Testis (tissue), 3 donors: ENCODE results near the gene BCL11B. TPM values are rescaled to one million over a fixed set of nuclear protein-coding genes. Genes with fewer than 3 reads are reported as not detected.

Experiments used
- DNase-seq: peaks from one replicate; pipeline ENCODE4 v3.0.0-alpha.2; 2019
- H3K27ac ChIP-seq, 2 donors: fragments of 200-600 bp; sonication (generic); one replicate each; pipeline ENCODE4 v1.5.1; 2019
- H3K27me3 ChIP-seq: fragments of 200-600 bp; sonication (generic); one replicate; pipeline ENCODE4 v1.5.1; 2019
- H3K36me3 ChIP-seq: fragments of 200-600 bp; sonication (generic); one replicate; pipeline ENCODE4 v1.5.1; 2017; ENCODE audit warnings: low read depth; ENCODE audit errors: missing control alignments
- H3K4me1 ChIP-seq: fragments of 200-600 bp; sonication (generic); one replicate; pipeline ENCODE4 v1.5.1; 2019
- H3K4me3 ChIP-seq, 2 donors: fragments of 200-600 bp; sonication (generic); one replicate each; pipeline ENCODE4 v1.5.1; 2017 to 2019
- H3K9me3 ChIP-seq: fragments of 200-600 bp; sonication (generic); one replicate; pipeline ENCODE4 v1.5.1; 2017
- POLR2A ChIP-seq: fragments of 450-650 bp; IDR thresholded peaks from one replicate; pipeline ENCODE4 v1.6.1; 2017; ENCODE audit warnings: antibody characterized with exemption, mild to moderate bottlenecking, moderate library complexity
- WGBS, 2 donors: methylation state at CpG; one replicate each; pipeline ENCODE4 v1.1.5; 2018; 5-methylcytosine and 5-hydroxymethylcytosine counted together
- intact Hi-C: fragments of 100-400 bp; cut with DNase I; formaldehyde crosslinking; loops from one replicate; pipeline ENCODE4 v1.15.1; 2023; ENCODE audit warnings: low total_unique reads
- polyA plus RNA-seq: library from polyadenylated mRNA; stranded (reverse); fragments of 350-450 nt; fragmentation: Illumina TruSeq; extraction: RNeasy Lipid Tissue Mini Kit (QIAGEN cat#74804); gene quantifications from one replicate; pipeline ENCODE4 v1.2.3, GENCODE V29; 2014; ENCODE audit warnings: low read depth, low replicate concordance; ENCODE audit not compliant: insufficient read depth
- total RNA-seq, 2 donors: library from RNA; depleted of rRNA; stranded (reverse); fragments of >200 nt; gene quantifications; one replicate each; pipeline ENCODE4 v1.2.3, GENCODE V29; 2016
- TF ChIP-seq, protein P1 (sequence below), 3 experiments: fragments of 450-650 bp in 2 of 3; fragments of 200-600 bp in 1 of 3; sonication (generic) in 1 of 3; IDR thresholded peaks; one replicate each; pipeline ENCODE4 v1.5.1; 2016 to 2019; ENCODE audit warnings: antibody characterized with exemption in 3 of 3, mild to moderate bottlenecking in 2 of 3, moderate library complexity in 1 of 3

The BCL11B gene
- total and polyA plus RNA-seq, 3 donors from 2014 or later = 0.96 to 4.7 (median 4.4) TPM

DNA sequence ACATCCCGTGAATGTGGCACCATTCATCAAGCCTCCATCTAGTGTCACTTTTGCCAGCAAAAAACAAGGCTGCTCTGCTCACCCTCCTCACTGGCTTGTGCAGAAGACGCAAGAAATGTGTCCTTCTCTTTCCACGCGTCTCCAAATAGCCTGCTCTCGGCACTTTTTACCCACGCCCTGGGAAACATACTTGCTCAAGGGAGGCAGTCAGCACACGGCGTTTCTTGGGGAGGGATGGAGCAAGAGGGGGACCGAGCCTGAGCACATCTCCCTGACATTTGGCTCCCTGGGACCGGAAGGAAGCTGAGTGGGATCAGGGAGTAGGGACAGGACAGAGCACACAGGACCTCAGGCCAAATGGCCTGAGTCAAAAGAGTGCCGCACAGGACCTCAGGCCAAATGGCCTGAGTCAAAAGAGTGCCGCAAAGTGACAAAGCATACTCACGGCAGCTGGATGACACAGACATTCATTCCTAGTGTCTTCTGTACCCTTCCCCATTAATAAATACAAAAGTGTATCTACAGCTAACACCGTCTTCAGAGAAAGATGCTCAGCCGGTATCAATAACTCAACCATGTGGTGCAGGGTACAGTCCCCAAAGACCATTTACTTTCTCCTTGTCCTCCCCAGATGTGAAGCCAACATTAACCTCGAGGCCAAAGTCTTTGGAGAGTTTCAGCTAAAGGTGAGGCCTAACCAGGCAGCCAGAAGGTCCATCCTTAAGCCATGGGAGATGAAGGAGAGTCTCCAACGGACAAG, 7.1 kb downstream of the BCL11B start:
- Histone ChIP-seq H3K4me3 (no peak overlapping the region), H3K27me3 (no peaks in the 10 kb centered on the region), H3K27ac (no peak overlapping the region), H3K4me1 (no peaks in the 10 kb centered on the region), H3K9me3 (no peaks in the 10 kb centered on the region), H3K36me3 (no peaks in the 10 kb centered on the region)
- no peak for DNase-seq
- intact Hi-C loops = no loop called here
- TF ChIP-seq, protein P1, sequence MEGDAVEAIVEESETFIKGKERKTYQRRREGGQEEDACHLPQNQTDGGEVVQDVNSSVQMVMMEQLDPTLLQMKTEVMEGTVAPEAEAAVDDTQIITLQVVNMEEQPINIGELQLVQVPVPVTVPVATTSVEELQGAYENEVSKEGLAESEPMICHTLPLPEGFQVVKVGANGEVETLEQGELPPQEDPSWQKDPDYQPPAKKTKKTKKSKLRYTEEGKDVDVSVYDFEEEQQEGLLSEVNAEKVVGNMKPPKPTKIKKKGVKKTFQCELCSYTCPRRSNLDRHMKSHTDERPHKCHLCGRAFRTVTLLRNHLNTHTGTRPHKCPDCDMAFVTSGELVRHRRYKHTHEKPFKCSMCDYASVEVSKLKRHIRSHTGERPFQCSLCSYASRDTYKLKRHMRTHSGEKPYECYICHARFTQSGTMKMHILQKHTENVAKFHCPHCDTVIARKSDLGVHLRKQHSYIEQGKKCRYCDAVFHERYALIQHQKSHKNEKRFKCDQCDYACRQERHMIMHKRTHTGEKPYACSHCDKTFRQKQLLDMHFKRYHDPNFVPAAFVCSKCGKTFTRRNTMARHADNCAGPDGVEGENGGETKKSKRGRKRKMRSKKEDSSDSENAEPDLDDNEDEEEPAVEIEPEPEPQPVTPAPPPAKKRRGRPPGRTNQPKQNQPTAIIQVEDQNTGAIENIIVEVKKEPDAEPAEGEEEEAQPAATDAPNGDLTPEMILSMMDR (IDR thresholded peaks at IDR 0.05) = no peak
- no peak for TF ChIP-seq POLR2A
- WGBS, 2 donors = 83 to 84% methylated on average over 17 of the region's 17 CpGs

DNA sequence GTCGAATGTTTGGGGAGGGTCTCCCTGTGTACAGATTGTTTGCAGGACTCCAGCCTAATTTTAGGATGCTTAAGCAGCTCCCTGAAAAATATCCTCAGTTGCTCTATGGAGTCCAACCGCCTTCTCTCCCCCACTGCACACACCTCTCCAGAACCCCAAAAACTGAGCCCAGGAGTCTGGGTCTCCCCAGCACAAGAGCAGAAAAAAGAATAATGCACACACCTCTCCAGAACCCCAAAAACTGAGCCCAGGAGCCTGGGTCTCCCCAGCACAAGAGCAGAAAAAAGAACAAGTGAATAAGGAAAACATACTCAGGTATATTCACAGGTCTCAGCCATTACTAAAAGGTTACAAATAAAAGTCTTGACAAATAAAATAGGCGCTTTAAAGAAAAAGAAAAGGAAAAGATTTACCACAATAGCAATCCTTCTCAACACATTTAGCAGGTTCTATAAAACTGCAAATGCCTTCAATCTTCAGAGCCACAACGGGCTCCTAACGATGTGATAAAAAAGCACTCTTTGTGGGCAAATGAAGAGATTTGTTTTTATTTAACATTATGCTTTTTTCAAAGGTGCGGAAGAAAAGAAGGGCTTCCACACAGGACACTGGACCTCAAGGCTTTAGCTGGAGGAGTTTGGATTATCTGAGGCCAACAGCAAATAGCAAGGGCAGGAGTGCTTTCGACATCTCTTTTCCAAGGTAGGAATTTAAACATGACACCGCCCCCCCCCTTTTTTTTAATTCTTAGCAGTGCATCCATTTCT, 8.2 kb downstream of the BCL11B start:
- WGBS, 2 donors = 80 to 88% methylated on average over 8 of the region's 8 CpGs
- intact Hi-C loops = no loop called here

DNA sequence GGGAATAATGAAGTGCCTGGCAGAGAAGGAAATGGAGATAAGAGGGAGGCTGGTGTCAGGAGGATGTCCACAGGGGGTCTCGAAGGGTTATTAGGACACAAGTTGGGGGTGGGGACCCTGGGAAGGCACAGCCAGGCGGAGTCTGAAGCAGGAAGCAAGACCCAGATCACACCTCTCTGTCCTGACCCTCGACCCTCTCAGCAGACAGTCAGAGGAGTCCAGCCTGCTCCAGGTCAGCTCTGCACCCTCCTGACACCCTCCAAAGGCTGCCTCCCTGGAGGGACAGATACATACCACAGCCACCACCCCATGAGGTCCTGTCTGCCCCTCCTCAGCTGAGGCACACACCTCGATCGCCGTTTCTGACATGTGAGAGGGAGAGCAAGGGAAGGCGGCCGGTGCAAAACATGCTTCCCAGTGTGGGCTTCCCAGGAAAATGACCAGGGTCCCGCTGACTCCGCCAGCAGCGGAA, 9.0 kb downstream of the BCL11B start:
- 62 to 77% methylated on average over 10 to 11 of the region's 11 CpGs for WGBS, 2 donors
- H3K9me3 ChIP-seq = no peaks in the 10 kb centered on the region
- no peak for DNase-seq
- H3K27me3 ChIP-seq = no peaks in the 10 kb centered on the region
- no peak for TF ChIP-seq POLR2A
- TF ChIP-seq, protein P1 (IDR thresholded peaks at IDR 0.05) = no peak
- intact Hi-C loops = no loop called here
- no peaks in the 10 kb centered on the region for H3K4me1 ChIP-seq
- no peak overlapping the region for H3K27ac ChIP-seq
- H3K36me3 ChIP-seq = no peaks in the 10 kb centered on the region
- H3K4me3 ChIP-seq = no peak overlapping the region

More for the DNA sequence above, 8.2 kb downstream of the BCL11B start:
- no peaks in the 10 kb centered on the region for H3K4me1 ChIP-seq
- H3K9me3 ChIP-seq = no peaks in the 10 kb centered on the region
- H3K27me3 ChIP-seq = no peaks in the 10 kb centered on the region
- no peak for DNase-seq
- H3K36me3 ChIP-seq = no peaks in the 10 kb centered on the region
- TF ChIP-seq, protein P1 (IDR thresholded peaks at IDR 0.05) = no peak
- no peak for TF ChIP-seq POLR2A
- no peak overlapping the region for H3K27ac ChIP-seq
- no peak overlapping the region for H3K4me3 ChIP-seq

DNA sequence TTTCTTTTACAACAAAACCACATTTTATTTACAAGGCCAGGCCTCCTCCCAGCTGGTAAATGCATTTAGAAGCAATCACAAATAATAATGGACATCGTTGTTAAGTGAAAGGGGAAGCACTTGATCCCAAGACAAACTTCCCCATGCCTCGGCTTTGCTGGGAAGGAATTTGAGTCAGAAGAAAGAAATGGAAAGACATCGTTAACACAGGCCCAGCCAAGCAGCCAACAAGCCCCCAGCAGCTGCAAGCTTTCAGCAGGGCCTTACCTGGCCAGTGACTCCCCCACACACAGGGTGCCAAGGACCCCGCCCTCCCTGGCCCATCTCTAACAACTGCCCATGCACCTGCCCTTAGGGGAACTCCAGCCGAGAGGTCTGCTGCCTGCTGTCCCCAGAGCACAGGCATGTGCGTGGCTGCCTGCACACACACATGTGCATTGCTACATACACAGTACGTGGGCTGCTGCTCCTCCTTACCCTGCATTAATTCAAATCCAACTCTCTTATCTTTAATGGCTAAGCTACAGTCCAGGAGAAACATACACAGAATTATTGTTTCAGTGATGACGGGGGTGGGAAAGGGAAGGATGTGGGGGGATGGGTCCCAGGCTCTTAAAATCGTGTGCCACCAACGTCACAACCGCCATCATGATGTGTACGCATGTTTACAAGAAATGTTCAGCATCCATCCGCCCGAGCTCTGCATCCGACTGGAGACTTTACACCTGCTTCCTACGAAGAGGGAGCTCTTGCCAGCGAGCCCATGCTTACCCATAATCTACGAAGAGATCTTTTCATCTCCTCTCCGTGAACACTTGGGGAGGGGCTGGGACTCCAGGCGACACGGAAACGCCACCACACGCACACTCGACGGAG, 9.8 kb downstream of the BCL11B start:
- 49 to 53% methylated on average over 24 to 25 of the region's 25 CpGs for WGBS, 2 donors
- intact Hi-C loops = no loop called here

More for the DNA sequence above, 9.8 kb downstream of the BCL11B start:
- no peak for DNase-seq
- Histone ChIP-seq H3K27ac (no peak overlapping the region), H3K36me3 (no peaks in the 10 kb centered on the region), H3K4me3 (no peak overlapping the region), H3K4me1 (no peaks in the 10 kb centered on the region), H3K27me3 (no peaks in the 10 kb centered on the region), H3K9me3 (no peaks in the 10 kb centered on the region)
- TF ChIP-seq, protein P1 (IDR thresholded peaks at IDR 0.05) = no peak
